ENCODE measurements around the gene MUCL3. TPM values are rescaled to one million over a fixed set of nuclear protein-coding genes. Genes with fewer than 3 reads are reported as not detected.

Gene MUCL3, protein sequence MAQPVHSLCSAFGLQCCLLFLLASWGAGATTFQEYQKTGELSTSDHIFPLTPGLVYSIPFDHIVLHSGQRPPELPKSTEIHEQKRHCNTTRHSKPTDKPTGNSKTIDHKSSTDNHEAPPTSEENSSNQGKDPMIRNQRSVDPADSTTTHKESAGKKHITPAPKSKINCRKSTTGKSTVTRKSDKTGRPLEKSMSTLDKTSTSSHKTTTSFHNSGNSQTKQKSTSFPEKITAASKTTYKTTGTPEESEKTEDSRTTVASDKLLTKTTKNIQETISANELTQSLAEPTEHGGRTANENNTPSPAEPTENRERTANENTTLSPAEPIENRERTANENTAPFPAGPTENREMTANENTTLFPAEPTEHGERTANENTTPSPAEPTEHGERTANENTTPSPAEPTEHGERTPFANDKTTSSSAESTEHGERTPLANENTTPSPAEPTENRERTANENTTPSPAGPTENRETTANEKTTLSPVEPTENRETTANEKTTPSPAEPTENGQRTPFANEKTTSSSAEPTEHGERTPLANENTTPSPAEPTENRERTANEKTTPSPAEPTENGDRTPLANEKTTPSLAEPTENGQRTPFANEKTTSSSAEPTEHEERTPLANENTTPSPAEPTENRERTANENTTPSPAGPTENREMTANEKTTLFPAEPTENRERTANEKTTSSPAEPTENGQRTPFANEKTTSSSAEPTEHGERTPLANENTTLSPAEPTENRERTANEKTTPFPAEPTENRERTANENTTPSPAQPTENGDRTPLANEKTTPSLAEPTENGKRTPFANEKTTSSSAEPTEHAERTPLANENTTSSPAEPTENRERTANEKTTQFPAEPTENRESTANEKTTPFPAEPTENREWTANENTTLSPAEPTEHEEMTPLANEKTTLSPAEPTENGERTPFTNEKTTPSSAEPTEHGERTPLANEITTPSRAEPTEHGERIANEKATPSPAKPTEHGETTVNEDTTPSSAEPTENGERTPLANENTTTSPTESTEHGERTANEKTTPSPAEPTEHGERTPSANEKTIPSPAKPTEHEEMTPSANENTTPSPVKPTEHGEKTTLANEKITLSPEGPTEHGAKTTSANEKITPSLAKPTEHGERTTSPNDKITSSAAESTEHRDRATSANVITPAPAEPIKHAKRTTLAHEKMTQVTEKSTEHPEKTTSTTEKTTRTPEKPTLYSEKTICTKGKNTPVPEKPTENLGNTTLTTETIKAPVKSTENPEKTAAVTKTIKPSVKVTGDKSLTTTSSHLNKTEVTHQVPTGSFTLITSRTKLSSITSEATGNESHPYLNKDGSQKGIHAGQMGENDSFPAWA (N-terminal part only)
- not detected for total RNA-seq

DNA sequence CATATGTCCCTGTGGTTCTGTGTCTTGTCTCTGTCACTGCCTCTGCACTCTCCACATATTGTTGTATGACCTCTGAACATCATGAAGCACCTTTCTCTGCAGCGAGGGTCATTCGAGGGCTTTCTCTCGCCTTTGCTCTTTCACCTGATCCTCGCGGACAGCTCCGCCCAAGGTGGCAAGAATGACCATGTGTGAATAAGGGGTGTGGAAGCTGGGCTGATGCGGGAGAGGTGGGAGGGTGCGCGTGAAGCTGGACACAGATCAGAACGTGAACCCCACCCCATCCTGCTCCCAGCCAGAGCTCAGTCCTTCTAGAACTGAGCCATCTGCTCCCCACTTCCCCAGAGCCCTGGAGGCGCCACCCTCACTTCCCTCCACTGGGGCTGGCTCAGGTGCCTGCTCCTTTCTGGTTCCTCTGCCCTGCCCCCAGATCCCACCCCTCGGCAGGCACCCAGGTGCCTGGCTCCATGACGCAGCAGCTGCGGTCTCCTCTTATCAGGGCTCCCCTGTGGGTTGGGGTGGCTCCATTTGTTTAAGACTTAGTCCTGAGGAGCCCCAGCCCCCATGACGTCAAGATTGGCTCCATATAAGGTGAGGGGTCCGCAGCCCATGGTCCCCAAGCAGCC is at the start of gene MUCL3:
MUCL3 (plus strand) TSS at position 613 of the 626 bp plus-strand sequence. CDS start 27 bp downstream, outside the sequence.

DNA sequence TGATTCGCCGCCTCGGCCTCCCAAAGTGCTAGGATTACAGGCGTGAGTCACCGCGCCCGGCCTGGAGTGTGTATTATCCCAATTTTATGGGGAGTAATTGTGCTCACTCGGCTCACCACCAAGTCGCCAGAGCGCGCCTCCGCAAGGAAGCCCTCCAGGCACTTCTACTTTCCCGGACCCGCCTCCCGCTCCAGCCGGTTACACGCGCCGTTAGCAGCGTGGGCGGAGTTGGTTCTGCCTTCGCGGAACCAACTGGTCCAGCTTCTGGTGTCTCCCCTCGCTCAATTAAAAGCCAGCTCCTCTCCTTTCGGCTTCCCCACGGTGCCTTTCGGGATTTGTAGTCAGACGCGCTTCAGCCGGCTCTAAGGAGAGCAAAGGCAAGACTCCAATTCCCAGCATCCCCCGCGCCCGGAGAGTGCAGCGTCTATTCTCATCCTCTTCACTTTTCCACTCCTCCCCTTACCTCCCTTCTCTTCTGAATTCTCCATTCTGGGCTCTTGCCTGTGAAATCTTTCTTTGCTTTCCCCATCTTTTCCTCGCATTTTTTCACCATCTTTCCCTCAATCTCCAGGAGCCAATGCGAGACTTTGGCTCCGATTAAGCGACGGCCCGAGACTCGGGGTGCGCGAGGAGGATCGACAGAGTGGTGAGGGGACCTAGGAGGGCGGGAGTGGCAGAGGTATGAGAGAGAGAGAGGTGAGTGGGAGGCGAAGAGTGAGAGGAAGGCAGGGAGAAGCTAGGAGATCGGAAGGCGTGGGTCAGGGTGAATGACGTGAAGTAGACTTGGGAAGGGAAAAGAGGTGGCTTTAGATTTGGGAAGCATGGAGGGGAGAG is 32.8 kb upstream of the MUCL3 start, which contains the start of gene GTF2H4:
GTF2H4 (plus strand) TSS at position 450 of the 834 bp plus-strand sequence.

DNA sequence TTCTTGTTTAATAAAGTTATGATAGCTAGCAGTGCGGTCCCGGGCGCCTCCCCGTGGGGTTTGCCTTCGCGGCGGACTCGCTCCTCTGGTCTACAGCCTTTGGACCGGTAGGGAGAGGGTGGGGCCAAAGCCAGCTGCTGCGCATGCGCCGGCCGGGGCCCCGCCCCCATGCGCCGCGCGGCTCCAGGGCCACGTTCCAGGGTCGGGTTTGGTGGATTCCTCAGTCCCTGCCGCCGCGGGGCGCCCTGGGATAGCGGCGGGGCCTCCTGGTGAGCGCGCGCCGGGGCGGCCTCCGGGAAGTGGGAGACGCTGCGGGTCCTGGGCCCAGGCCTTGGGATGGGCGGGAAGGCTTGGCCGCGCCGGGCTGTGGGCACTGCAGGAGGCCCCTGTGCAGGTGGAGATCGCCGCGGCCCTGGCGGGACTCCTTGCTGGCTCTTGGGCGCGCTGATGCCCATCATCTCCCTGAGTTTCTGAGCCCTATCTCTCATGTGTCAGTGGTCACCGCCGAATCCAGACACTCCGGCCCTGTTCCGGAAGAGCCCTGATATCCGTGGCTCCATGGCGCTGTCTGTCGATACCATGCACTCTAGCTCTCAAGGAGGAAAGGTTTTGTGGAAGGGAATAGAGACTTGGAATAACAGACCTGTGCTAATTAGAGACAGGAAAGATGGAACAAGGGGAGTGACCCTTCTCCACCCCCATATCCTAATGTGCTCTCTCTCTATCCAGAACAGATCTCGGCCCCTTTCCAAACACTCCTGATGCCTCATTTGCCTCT is 26.5 kb upstream of the MUCL3 start, which contains the start of gene VARS2:
VARS2 (plus strand) TSS at position 163 of the 778 bp plus-strand sequence; CDS start at position 762, 599 bp downstream.

DNA sequence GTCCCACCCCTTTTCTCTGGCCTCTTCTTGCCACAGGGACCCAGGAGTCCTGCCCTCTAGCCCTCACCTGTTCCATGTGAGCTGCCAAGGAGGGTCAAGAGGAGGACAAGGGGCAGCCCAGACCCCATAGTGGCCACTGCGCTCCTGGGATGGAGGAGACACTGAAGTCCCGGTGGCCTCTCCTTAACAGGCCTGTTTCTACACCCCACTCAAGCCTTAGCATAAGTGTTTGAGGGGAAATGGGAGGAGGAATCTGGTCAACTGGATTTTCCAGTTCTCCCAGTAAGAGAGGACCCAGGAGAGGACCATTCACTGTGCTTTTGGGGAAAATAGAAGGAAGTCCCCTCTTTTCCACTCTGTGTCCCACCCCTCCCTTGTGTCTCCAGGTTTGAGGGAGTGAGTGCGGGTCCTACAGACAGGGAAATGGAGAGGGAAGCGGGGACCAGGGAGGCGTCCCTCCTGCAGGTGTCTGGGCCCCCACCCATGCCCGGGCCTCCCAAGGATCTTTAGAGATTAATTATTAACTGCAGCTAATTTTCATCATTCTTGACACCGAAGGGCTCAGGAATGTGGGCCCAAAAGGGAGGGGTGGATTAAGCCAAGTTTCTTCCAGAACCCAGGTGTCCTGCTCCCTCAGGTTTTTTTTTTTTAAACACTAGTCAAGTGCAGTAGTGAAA is 8.7 kb upstream of the MUCL3 start, which contains the start of gene SFTA2:
SFTA2 (minus strand) TSS at position 202 of the 677 bp plus-strand sequence; CDS start at position 128, 74 bp downstream.

DNA sequence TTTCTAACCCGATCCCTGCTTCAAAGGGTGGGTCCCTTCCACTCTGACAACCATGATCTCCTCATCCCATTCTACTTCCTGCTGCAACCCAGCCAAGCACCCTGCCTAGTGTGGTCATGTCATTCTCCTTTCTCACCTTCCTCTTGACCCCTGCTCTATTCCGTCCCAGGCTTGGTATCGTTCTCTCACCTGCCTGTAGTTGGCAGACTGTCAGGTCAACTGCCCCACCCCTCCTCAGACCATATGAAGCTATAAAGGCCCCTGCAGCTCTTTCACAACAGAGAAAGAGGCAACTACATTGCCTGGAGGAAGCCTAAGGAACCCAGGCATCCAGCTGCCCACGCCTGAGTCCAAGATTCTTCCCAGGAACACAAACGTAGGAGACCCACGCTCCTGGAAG is 42.7 kb downstream of the MUCL3 start, which contains the start of gene MUC21:
MUC21 (plus strand) TSS at position 280 of the 400 bp plus-strand sequence. CDS start 241 bp downstream, outside the sequence.

Small RNAs within 50 kb of the gene (small RNA-seq; reads per million reads assigned to genes)
- not detected for gene RF00019 (ENCODE audit: low replicate concordance)

Other genes with a start within 250 kb of the MUCL3 start
- 4.7 TPM for gene NRM, start 250.0 kb upstream of the MUCL3 start, total RNA-seq
- gene MDC1, start 223.7 kb upstream of the MUCL3 start, total RNA-seq: 9.4 TPM
- 1,375 TPM for gene TUBB, start 220.6 kb upstream of the MUCL3 start, total RNA-seq
- 66.0 TPM for gene FLOT1, start 198.3 kb upstream of the MUCL3 start, total RNA-seq
- 1.6 TPM for gene IER3, start 196.4 kb upstream of the MUCL3 start, total RNA-seq
- 155 TPM for gene DDR1, start 56.5 kb upstream of the MUCL3 start, total RNA-seq
- gene GTF2H4, start 32.8 kb upstream of the MUCL3 start, total RNA-seq: 36.3 TPM
- 41.9 TPM for gene VARS2, start 26.7 kb upstream of the MUCL3 start, total RNA-seq
- gene SFTA2, start 8.8 kb upstream of the MUCL3 start, total RNA-seq: not detected
- not detected for gene MUC21, start 42.7 kb downstream of the MUCL3 start, total RNA-seq
- not detected for gene MUC22, start 69.5 kb downstream of the MUCL3 start, total RNA-seq
- gene C6orf15, start 171.6 kb downstream of the MUCL3 start, total RNA-seq: not detected
- gene PSORS1C1, start 173.8 kb downstream of the MUCL3 start, total RNA-seq: not detected
- not detected for gene CDSN, start 179.5 kb downstream of the MUCL3 start, total RNA-seq
- not detected for gene PSORS1C2, start 198.1 kb downstream of the MUCL3 start, total RNA-seq
- 14.1 TPM for gene CCHCR1, start 216.8 kb downstream of the MUCL3 start, total RNA-seq
- 4.1 TPM for gene TCF19, start 217.6 kb downstream of the MUCL3 start, total RNA-seq
- gene POU5F1, start 229.7 kb downstream of the MUCL3 start, total RNA-seq: not detected

All from parietal lobe (tissue), 2 donors.